Measurements from ENCODE around the gene ABCF2. TPM values are rescaled to one million over a fixed set of nuclear protein-coding genes. Genes with fewer than 3 reads are reported as not detected.

Gene ABCF2
- total and polyA plus RNA-seq, 2 donors, result 18.9 to 26.1 TPM

DNA sequence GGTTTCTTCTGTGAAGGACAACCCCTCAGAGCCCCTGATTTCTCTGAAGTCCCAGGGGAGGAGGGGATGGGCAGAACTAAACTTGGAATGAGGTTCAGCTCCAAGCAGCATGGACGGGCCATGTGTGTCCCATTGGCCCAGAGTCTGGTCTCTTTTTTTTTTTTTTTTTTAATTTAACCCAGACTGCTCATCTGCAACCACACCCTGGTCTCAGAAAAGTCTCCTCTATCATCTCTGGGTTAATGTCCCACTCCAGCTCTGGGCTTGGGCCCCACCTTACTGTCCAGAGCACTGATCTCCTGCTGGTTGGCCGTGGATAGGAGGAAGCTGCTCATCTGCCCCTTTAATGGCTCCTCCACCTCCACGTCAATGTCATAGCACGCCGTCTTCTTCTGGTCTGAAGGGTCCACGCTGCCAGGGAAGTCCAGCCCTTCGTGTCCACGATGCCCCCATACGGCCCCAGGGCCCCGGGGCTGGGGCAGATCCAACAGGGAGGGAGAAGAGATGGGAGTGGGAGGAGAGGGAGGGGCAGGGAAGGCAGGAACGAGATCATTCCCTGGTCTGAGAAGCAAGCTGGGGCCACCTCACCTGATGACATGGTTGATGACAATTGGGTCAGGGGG lies 12.9 kb upstream of the ABCF2 start:
- 95% methylated on average over 11 of the region's 11 CpGs for WGBS
- DNase-seq (ENCODE audit: low read depth in 6 of 9, low spot score in 9 of 9), result no peak
- H3K36me3 ChIP-seq (ENCODE audit: control insufficient read depth in 2 of 2, insufficient read depth in 2 of 2, low read length in 1 of 2), result peaks cover 39 to 49% of the 10 kb centered on the region in 2 donors
- no peaks in the 10 kb centered on the region for H3K9me3 ChIP-seq (ENCODE audit: control insufficient read depth in 2 of 2, insufficient read depth in 1 of 2, low read length in 1 of 2)
- no peak overlapping the region for H3K4me3 ChIP-seq (ENCODE audit: low read length in 2 of 2)
- peaks cover 17 to 25% of the 10 kb centered on the region in 2 donors for H3K4me1 ChIP-seq (ENCODE audit: control insufficient read depth in 2 of 2, insufficient read depth in 2 of 2, low read length in 2 of 2)
- peaks cover 5 to 11% of the 10 kb centered on the region in 2 donors for H3K27me3 ChIP-seq (ENCODE audit: control insufficient read depth in 2 of 2, insufficient read depth in 1 of 2, low read length in 1 of 2)
- no peak overlapping the region for H3K27ac ChIP-seq (ENCODE audit: low read depth in 1 of 2, low read length in 1 of 2)

DNA sequence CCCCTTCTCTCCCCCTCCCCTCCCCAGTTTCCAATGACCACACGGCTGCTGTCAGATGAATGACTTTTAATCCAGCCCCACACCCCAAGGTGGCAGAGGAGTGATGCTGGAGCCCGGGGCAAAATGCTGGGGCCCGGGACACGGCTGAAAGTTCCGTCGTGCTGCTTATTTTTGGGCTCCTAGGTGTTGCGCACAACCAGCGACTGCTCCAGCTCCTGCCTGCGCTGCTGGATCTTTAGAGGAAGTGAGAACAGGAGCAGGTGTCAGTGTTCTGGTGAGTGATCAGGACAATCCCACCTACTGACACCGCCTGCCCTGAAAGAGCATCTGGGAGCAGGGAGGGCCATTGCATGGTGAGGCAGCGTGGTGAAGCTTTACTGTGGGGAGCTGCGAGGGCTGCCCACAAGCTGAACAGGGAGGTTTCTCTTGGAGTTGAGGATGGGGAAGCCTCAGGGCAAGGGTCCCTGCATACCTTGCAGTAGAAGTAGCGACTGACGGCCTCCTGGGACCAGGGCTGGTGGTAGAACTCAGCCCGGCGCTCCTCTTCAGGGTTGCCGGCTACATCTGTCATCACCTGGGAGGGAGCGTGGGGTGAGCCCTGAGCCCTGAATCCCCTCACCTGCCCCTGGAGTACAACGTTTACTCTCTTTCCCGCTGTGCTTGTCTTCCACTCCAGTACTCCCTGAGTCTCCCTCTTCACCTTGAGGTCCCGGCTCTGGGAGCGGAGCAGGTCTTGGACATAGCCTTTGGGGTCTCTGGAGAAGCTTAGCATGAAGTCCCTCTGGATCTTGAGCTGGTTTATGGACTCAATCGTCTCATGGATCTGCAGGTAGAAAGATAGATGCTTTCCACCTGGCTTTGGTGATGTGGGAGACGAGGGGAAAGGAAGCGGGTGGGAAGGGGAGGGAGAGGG lies 12.2 kb upstream of the ABCF2 start:
- no peak for DNase-seq (ENCODE audit: low read depth in 6 of 9, low spot score in 9 of 9)
- Histone ChIP-seq H3K4me1 (ENCODE audit: control insufficient read depth in 2 of 2, insufficient read depth in 2 of 2, low read length in 2 of 2) (peaks cover 14 to 21% of the 10 kb centered on the region in 2 donors), H3K36me3 (ENCODE audit: control insufficient read depth in 2 of 2, insufficient read depth in 2 of 2, low read length in 1 of 2) (peaks cover 42 to 53% of the 10 kb centered on the region in 2 donors), H3K27me3 (ENCODE audit: control insufficient read depth in 2 of 2, insufficient read depth in 1 of 2, low read length in 1 of 2) (peaks cover 0 to 4% of the 10 kb centered on the region in 2 donors), H3K4me3 (ENCODE audit: low read length in 2 of 2) (no peak overlapping the region), H3K9me3 (ENCODE audit: control insufficient read depth in 2 of 2, insufficient read depth in 1 of 2, low read length in 1 of 2) (no peaks in the 10 kb centered on the region), H3K27ac (ENCODE audit: low read depth in 1 of 2, low read length in 1 of 2) (no peak overlapping the region)
- WGBS, result 95% methylated on average over 25 of the region's 25 CpGs

DNA sequence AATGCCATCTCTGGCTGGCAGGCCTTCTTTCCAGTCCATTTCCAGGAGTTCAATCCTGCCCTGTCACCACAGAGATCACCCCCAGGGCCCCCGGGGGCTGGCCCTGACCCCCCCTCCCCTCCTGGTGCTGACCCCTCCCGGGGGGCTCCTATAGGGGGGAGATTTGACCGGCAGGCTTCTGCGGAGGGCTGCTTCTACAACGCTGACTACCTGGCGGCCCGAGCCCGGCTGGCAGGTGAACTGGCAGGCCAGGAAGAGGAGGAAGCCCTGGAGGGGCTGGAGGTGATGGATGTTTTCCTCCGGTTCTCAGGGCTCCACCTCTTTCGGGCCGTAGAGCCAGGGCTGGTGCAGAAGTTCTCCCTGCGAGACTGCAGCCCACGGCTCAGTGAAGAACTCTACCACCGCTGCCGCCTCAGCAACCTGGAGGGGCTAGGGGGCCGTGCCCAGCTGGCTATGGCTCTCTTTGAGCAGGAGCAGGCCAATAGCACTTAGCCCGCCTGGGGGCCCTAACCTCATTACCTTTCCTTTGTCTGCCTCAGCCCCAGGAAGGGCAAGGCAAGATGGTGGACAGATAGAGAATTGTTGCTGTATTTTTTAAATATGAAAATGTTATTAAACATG lies 11.3 kb upstream of the ABCF2 start:
- H3K27ac ChIP-seq (ENCODE audit: low read depth in 1 of 2, low read length in 1 of 2), result no peak overlapping the region
- 90% methylated on average over 17 of the region's 17 CpGs for WGBS
- H3K27me3 ChIP-seq (ENCODE audit: control insufficient read depth in 2 of 2, insufficient read depth in 1 of 2, low read length in 1 of 2), result no peaks in the 10 kb centered on the region
- no peaks in the 10 kb centered on the region for H3K9me3 ChIP-seq (ENCODE audit: control insufficient read depth in 2 of 2, insufficient read depth in 1 of 2, low read length in 1 of 2)
- peaks cover 42 to 53% of the 10 kb centered on the region in 2 donors for H3K36me3 ChIP-seq (ENCODE audit: control insufficient read depth in 2 of 2, insufficient read depth in 2 of 2, low read length in 1 of 2)
- H3K4me1 ChIP-seq (ENCODE audit: control insufficient read depth in 2 of 2, insufficient read depth in 2 of 2, low read length in 2 of 2), result peaks cover 17 to 22% of the 10 kb centered on the region in 2 donors
- no peak for DNase-seq (ENCODE audit: low read depth in 6 of 9, low spot score in 9 of 9)
- no peak overlapping the region for H3K4me3 ChIP-seq (ENCODE audit: low read length in 2 of 2)

DNA sequence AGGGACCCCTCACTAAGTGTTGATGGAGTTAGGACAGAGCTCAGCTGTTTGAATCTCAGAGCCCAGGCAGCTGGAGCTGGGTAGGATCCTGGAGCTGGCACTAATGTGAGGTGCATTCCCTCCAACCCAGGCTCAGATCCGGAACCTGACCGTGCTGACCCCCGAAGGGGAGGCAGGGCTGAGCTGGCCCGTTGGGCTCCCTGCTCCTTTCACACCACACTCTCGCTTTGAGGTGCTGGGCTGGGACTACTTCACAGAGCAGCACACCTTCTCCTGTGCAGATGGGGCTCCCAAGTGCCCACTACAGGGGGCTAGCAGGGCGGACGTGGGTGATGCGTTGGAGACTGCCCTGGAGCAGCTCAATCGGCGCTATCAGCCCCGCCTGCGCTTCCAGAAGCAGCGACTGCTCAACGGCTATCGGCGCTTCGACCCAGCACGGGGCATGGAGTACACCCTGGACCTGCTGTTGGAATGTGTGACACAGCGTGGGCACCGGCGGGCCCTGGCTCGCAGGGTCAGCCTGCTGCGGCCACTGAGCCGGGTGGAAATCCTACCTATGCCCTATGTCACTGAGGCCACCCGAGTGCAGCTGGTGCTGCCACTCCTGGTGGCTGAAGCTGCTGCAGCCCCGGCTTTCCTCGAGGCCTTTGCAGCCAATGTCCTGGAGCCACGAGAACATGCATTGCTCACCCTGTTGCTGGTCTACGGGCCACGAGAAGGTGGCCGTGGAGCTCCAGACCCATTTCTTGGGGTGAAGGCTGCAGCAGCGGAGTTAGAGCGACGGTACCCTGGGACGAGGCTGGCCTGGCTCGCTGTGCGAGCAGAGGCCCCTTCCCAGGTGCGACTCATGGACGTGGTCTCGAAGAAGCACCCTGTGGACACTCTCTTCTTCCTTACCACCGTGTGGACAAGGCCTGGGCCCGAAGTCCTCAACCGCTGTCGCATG lies 10.5 kb upstream of the ABCF2 start:
- 98% methylated on average over 44 of the region's 44 CpGs for WGBS
- peaks cover 12 to 18% of the 10 kb centered on the region in 2 donors for H3K4me1 ChIP-seq (ENCODE audit: control insufficient read depth in 2 of 2, insufficient read depth in 2 of 2, low read length in 2 of 2)
- no peak for DNase-seq (ENCODE audit: low read depth in 6 of 9, low spot score in 9 of 9)
- no peak overlapping the region for H3K27ac ChIP-seq (ENCODE audit: low read depth in 1 of 2, low read length in 1 of 2)
- H3K4me3 ChIP-seq (ENCODE audit: low read length in 2 of 2), result no peak overlapping the region
- peaks cover 42 to 53% of the 10 kb centered on the region in 2 donors for H3K36me3 ChIP-seq (ENCODE audit: control insufficient read depth in 2 of 2, insufficient read depth in 2 of 2, low read length in 1 of 2)
- no peaks in the 10 kb centered on the region for H3K9me3 ChIP-seq (ENCODE audit: control insufficient read depth in 2 of 2, insufficient read depth in 1 of 2, low read length in 1 of 2)
- no peaks in the 10 kb centered on the region for H3K27me3 ChIP-seq (ENCODE audit: control insufficient read depth in 2 of 2, insufficient read depth in 1 of 2, low read length in 1 of 2)

DNA sequence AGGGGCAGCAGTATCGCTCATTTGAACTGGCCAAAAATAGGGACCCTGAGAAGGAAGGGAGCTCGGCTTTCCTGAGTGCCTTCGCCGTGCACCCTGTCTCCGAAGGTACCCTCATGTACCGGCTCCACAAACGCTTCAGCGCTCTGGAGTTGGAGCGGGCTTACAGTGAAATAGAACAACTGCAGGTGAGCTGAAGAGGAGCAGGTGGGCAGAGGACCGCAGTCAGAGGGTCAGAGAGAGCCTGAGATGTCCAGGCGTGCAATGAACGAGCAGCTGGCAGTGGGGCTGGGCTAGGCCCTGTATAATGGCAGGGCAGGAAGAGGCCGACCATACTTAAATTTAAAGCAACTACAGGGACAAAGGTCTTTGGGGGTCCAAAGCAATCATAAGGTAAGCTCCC lies 9.4 kb upstream of the ABCF2 start:
- peaks cover 42 to 53% of the 10 kb centered on the region in 2 donors for H3K36me3 ChIP-seq (ENCODE audit: control insufficient read depth in 2 of 2, insufficient read depth in 2 of 2, low read length in 1 of 2)
- H3K9me3 ChIP-seq (ENCODE audit: control insufficient read depth in 2 of 2, insufficient read depth in 1 of 2, low read length in 1 of 2), result peaks cover 0 to 3% of the 10 kb centered on the region in 2 donors
- H3K27me3 ChIP-seq (ENCODE audit: control insufficient read depth in 2 of 2, insufficient read depth in 1 of 2, low read length in 1 of 2), result no peaks in the 10 kb centered on the region
- WGBS, result 96% methylated on average over 13 of the region's 13 CpGs
- H3K4me3 ChIP-seq (ENCODE audit: low read length in 2 of 2), result no peak overlapping the region
- no peak overlapping the region for H3K27ac ChIP-seq (ENCODE audit: low read depth in 1 of 2, low read length in 1 of 2)
- H3K4me1 ChIP-seq (ENCODE audit: control insufficient read depth in 2 of 2, insufficient read depth in 2 of 2, low read length in 2 of 2), result peaks cover 17 to 22% of the 10 kb centered on the region in 2 donors
- DNase-seq (ENCODE audit: low read depth in 6 of 9, low spot score in 9 of 9), result no peak

DNA sequence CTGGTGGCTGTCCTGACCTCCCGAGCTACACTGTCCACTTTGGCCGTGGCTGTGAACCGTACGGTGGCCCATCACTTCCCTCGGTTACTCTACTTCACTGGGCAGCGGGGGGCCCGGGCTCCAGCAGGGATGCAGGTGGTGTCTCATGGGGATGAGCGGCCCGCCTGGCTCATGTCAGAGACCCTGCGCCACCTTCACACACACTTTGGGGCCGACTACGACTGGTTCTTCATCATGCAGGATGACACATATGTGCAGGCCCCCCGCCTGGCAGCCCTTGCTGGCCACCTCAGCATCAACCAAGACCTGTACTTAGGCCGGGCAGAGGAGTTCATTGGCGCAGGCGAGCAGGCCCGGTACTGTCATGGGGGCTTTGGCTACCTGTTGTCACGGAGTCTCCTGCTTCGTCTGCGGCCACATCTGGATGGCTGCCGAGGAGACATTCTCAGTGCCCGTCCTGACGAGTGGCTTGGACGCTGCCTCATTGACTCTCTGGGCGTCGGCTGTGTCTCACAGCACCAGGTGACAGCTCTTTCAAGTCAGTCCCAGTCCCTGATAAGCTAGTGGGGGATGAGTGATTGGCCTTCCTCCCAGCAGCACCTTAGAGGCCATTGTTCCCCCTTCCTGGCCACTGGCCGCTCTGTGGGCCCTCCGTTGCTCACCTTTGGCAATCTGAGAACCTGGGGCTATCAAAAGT lies 8.2 kb upstream of the ABCF2 start:
- Histone ChIP-seq H3K9me3 (ENCODE audit: control insufficient read depth in 2 of 2, insufficient read depth in 1 of 2, low read length in 1 of 2) (peaks cover 0 to 3% of the 10 kb centered on the region in 2 donors), H3K36me3 (ENCODE audit: control insufficient read depth in 2 of 2, insufficient read depth in 2 of 2, low read length in 1 of 2) (peaks cover 42 to 48% of the 10 kb centered on the region in 2 donors), H3K4me3 (ENCODE audit: low read length in 2 of 2) (no peak overlapping the region), H3K4me1 (ENCODE audit: control insufficient read depth in 2 of 2, insufficient read depth in 2 of 2, low read length in 2 of 2) (peaks cover 17 to 22% of the 10 kb centered on the region in 2 donors), H3K27ac (ENCODE audit: low read depth in 1 of 2, low read length in 1 of 2) (no peak overlapping the region), H3K27me3 (ENCODE audit: control insufficient read depth in 2 of 2, insufficient read depth in 1 of 2, low read length in 1 of 2) (no peaks in the 10 kb centered on the region)
- DNase-seq (ENCODE audit: low read depth in 6 of 9, low spot score in 9 of 9), result no peak
- WGBS, result 98% methylated on average over 28 of the region's 28 CpGs

DNA sequence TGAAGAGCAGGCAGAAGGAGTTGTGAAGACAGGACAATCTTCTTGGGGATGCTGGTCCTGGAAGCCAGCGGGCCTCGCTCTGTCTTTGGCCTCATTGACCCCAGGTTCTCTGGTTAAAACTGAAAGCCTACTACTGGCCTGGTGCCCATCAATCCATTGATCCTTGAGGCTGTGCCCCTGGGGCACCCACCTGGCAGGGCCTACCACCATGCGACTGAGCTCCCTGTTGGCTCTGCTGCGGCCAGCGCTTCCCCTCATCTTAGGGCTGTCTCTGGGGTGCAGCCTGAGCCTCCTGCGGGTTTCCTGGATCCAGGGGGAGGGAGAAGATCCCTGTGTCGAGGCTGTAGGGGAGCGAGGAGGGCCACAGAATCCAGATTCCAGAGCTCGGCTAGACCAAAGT lies 6.8 kb upstream of the ABCF2 start:
- Histone ChIP-seq H3K27me3 (ENCODE audit: control insufficient read depth in 2 of 2, insufficient read depth in 1 of 2, low read length in 1 of 2) (no peaks in the 10 kb centered on the region), H3K9me3 (ENCODE audit: control insufficient read depth in 2 of 2, insufficient read depth in 1 of 2, low read length in 1 of 2) (peaks cover 0 to 3% of the 10 kb centered on the region in 2 donors), H3K4me3 (ENCODE audit: low read length in 2 of 2) (peak overlapping the region; percentile 80 to 98), H3K4me1 (ENCODE audit: control insufficient read depth in 2 of 2, insufficient read depth in 2 of 2, low read length in 2 of 2) (peaks cover 17 to 22% of the 10 kb centered on the region in 2 donors), H3K27ac (ENCODE audit: low read depth in 1 of 2, low read length in 1 of 2) (peak overlapping the region in 1 of 2 donors; percentile 75), H3K36me3 (ENCODE audit: control insufficient read depth in 2 of 2, insufficient read depth in 2 of 2, low read length in 1 of 2) (peaks cover 33 to 41% of the 10 kb centered on the region in 2 donors)
- 86% methylated on average over 9 of the region's 9 CpGs for WGBS
- no peak for DNase-seq (ENCODE audit: low read depth in 6 of 9, low spot score in 9 of 9)

All from thymus (tissue), 11 donors.